Measurements from ENCODE around the gene PPP1R13L.

DNA sequence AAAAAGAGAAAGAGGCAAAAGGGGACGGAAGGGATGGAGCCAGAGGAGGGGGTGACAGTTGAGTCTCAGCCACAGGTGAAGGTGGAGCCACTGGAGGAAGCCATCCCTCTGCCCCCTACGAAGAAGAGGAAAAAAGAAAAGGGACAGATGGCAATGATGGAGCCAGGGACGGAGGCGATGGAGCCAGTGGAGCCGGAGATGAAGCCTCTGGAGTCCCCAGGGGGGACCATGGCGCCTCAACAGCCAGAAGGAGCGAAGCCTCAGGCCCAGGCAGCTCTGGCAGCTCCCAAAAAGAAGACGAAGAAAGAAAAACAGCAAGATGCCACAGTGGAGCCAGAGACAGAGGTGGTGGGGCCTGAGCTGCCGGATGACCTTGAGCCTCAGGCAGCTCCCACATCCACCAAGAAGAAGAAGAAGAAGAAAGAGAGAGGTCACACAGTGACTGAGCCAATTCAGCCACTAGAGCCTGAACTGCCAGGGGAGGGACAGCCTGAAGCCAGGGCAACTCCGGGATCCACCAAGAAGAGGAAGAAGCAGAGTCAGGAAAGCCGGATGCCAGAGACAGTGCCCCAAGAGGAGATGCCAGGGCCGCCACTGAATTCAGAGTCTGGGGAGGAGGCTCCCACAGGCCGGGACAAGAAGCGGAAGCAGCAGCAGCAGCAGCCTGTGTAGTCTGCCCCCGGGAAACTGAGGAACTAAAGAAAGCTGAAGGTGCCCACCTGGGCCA, 4.1 kb upstream of the PPP1R13L start:
- no peak for TF ChIP-seq POLR2A (IDR thresholded peaks at IDR 0.05; ENCODE audit: low read length)
- no peak for TF ChIP-seq GATA1 (IDR thresholded peaks at IDR 0.05; ENCODE audit: low read depth, low read length)

Data from erythroblast (primary cell).